Muscle layer of duodenum (tissue), 2 donors: Measurements from ENCODE around the gene TCF7L1.

Experiments
- H3K27ac ChIP-seq: one replicate; pipeline ENCODE4 v1.7.0; 2013; ENCODE audit warnings: mild to moderate bottlenecking, low read length
- H3K27me3 ChIP-seq: one replicate; pipeline ENCODE4 v1.7.0; 2013; ENCODE audit warnings: low read depth, mild to moderate bottlenecking, control low read depth, low read length
- H3K36me3 ChIP-seq, 2 donors: one replicate each; pipeline ENCODE4 v1.7.0; 2013; ENCODE audit warnings: low read length in 2 of 2, control low read depth in 1 of 2, mild to moderate bottlenecking in 1 of 2; ENCODE audit not compliant: insufficient read depth in 2 of 2, control insufficient read depth in 1 of 2
- H3K4me1 ChIP-seq, 2 donors: one replicate each; pipeline ENCODE4 v1.7.0; 2013; ENCODE audit warnings: low read length in 2 of 2, mild to moderate bottlenecking in 2 of 2, control low read depth in 1 of 2, moderate library complexity in 1 of 2; ENCODE audit not compliant: insufficient read depth in 2 of 2, control insufficient read depth in 1 of 2
- H3K4me3 ChIP-seq, 2 donors: one replicate each; pipeline ENCODE4 v1.7.0; 2013; ENCODE audit warnings: low read length in 2 of 2, low read depth in 1 of 2, mild to moderate bottlenecking in 1 of 2
- H3K9me3 ChIP-seq, 2 donors: one replicate each; pipeline ENCODE4 v1.7.0; 2013; ENCODE audit warnings: low read length in 2 of 2, control low read depth in 1 of 2, mild to moderate bottlenecking in 1 of 2; ENCODE audit not compliant: control insufficient read depth in 1 of 2
- donor health status: healthy.

The TCF7L1 gene

GRCh38 chr2:85213404-85213803 lies 80.2 kb downstream of the TCF7L1 start:
- no peaks in the 10 kb centered on the region for H3K36me3 ChIP-seq
- peaks cover 6 to 53% of the 10 kb centered on the region in 2 donors for H3K4me1 ChIP-seq
- H3K27ac ChIP-seq, result no peak overlapping the region
- no peaks in the 10 kb centered on the region for H3K27me3 ChIP-seq
- H3K9me3 ChIP-seq, result no peaks in the 10 kb centered on the region
- no peak overlapping the region for H3K4me3 ChIP-seq

DNA sequence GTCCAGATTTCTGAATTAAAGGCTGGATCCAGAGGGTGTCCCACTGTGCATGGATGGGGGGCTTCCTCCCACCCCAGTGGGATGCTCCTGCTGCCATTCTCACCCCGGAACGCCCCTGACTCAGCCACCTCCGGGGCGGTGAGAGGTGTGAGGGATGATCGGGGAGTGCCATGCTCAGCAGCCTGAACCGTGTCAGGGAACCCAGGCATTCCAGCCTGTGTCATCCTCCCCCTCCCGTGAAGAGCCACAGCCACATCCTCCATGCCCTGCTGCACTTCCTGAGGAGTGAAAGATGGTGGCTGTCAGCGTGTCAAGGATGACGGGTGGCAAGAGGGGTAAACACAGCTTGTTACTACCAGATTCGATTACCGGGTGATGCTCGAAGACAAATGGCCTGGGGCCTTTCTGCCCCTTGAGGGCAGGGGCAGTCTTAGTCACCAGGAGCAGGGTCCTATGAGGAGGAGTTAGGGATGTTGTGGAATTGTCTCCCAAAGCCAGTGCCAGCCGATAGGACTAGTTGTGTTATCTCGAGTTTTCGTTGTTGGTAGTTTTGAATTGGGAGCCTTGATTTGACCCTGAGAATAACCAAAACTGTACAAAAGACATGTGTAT lies 80.8 kb downstream of the TCF7L1 start:
- Histone ChIP-seq H3K4me3 (no peak overlapping the region), H3K4me1 (peaks cover 6 to 53% of the 10 kb centered on the region in 2 donors), H3K27ac (no peak overlapping the region), H3K9me3 (no peaks in the 10 kb centered on the region), H3K27me3 (no peaks in the 10 kb centered on the region), H3K36me3 (no peaks in the 10 kb centered on the region)

GRCh38 chr2:85215081-85215447 lies 81.9 kb downstream of the TCF7L1 start:
- no peak overlapping the region for H3K27ac ChIP-seq

DNA sequence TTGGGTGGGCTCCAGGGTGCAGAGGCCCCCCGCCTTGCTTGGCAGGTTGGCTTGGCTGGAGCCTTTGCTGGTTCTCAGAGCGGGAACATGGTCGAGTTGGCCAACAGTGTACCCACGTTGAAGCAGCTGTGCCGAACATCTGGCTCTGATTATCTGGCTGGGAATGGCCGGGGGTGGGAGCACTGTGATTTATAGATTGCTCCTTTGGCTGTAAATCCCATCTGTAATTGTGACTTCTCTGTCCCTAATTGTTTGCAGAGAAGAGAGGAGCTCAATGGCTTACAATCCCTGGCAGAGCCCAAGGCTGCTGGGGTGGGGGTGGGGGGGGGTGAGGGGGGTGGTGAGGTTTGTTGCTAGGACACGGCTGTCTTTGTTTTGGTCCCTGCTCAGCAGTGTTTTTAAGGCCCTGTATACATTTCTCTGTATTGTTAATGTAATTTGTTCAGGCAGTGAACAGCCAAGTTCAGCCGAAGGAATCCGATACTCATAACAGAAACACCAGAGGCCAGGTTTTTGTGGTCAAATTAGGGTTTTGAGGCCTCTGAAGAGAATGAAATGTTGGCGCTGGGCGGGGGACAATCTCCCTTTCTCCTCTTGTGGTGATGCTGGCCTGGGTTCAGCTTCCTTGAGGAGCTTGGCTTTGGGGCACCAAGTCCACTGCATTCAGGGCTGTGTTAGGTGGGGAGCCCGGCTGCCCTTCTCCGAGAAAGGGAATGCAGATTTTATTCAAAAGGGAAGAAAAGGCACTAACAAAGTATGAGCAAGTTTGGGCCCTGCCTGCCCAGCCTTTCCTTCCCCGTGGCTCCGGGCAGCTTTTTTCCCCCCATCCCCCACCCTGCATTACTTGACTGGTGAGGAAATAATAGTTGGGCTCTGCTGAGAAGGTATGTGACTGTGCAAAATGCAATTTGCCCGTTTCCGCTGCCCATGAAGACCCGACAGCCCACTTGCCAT lies 82.5 kb downstream of the TCF7L1 start:
- peak overlapping the region; percentile 62 for H3K27ac ChIP-seq
- H3K4me1 ChIP-seq, result peaks cover 6 to 52% of the 10 kb centered on the region in 2 donors
- H3K36me3 ChIP-seq, result no peaks in the 10 kb centered on the region
- H3K9me3 ChIP-seq, result no peaks in the 10 kb centered on the region
- no peaks in the 10 kb centered on the region for H3K27me3 ChIP-seq
- peak overlapping the region in 1 of 2 donors; percentile 24 for H3K4me3 ChIP-seq

More at GRCh38 chr2:85215081-85215447, 81.9 kb downstream of the TCF7L1 start:
- peaks cover 6 to 53% of the 10 kb centered on the region in 2 donors for H3K4me1 ChIP-seq
- no peak overlapping the region for H3K4me3 ChIP-seq
- no peaks in the 10 kb centered on the region for H3K27me3 ChIP-seq
- H3K36me3 ChIP-seq, result no peaks in the 10 kb centered on the region
- H3K9me3 ChIP-seq, result no peaks in the 10 kb centered on the region

GRCh38 chr2:85216927-85217326 lies 83.7 kb downstream of the TCF7L1 start:
- no peaks in the 10 kb centered on the region for H3K9me3 ChIP-seq
- peaks cover 6 to 54% of the 10 kb centered on the region in 2 donors for H3K4me1 ChIP-seq
- no peak overlapping the region for H3K27ac ChIP-seq
- no peak overlapping the region for H3K4me3 ChIP-seq
- H3K36me3 ChIP-seq, result no peaks in the 10 kb centered on the region
- H3K27me3 ChIP-seq, result no peaks in the 10 kb centered on the region

DNA sequence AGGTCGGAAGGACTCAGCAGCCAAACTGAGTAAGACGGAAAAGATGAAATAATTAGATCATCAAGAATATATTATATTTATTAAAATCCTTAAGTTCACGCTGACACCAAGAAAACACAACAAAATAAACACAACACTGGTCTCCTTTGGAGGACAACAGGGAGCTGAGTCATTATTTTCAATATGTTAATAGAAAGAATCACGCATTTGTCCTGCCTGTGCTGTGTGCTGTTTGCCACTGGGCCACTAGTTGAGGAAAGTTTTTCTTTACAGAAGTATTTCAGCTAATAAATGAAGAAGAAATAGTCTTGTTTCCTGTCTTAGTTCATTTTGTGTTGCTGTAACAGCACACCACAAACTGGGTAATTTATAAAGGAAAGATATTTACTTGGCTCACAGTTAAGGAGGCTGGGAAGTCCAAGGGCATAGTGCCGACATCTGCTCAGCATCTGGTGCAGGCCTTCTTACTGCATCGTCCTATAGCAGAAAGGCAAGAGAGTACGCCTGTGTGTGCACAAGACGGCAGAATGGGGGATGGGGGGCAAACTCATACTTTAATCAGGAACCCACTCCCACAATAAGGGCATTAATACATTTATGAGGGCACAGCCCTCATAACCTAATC lies 88.0 kb downstream of the TCF7L1 start:
- Histone ChIP-seq H3K27ac (no peak overlapping the region), H3K4me3 (no peak overlapping the region), H3K4me1 (peaks cover 0 to 25% of the 10 kb centered on the region in 2 donors), H3K27me3 (no peaks in the 10 kb centered on the region), H3K9me3 (no peaks in the 10 kb centered on the region), H3K36me3 (no peaks in the 10 kb centered on the region)

DNA sequence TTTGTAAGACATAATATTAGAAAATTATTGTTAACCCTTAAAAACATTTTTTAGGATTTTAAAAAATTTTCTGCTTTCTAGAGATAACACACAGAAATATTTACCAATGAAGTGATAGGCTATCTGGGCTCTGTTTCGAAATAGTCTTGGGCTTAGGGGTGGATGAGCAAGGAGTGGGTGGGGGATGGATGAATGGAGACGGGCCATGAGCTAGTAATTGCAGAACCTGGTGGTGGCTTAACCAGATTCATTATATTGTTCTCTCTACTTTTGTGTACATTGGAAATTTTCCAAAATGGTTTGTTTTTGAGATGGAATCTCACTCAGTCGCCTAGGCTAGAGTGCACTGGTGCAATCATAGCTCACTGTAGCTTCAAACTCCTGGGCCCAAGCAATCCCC lies 89.6 kb downstream of the TCF7L1 start:
- Histone ChIP-seq H3K4me1 (peaks cover 0 to 17% of the 10 kb centered on the region in 2 donors), H3K36me3 (no peaks in the 10 kb centered on the region), H3K27ac (no peak overlapping the region)

GRCh38 chr2:85226783-85227182 lies 93.6 kb downstream of the TCF7L1 start:
- no peaks in the 10 kb centered on the region for H3K9me3 ChIP-seq
- H3K27me3 ChIP-seq, result no peaks in the 10 kb centered on the region
- no peak overlapping the region for H3K4me3 ChIP-seq
- H3K4me1 ChIP-seq, result peaks cover 0 to 11% of the 10 kb centered on the region in 2 donors
- no peaks in the 10 kb centered on the region for H3K36me3 ChIP-seq
- no peak overlapping the region for H3K27ac ChIP-seq

More for the DNA sequence above, 89.6 kb downstream of the TCF7L1 start:
- Histone ChIP-seq H3K9me3 (no peaks in the 10 kb centered on the region), H3K27me3 (no peaks in the 10 kb centered on the region), H3K4me3 (no peak overlapping the region)

- Histone ChIP-seq H3K4me3 (no peak overlapping the region), H3K4me1 (peaks cover 0 to 15% of the 10 kb centered on the region in 2 donors), H3K36me3 (no peaks in the 10 kb centered on the region), H3K27me3 (no peaks in the 10 kb centered on the region), H3K9me3 (no peaks in the 10 kb centered on the region), H3K27ac (no peak overlapping the region)
These were observed 97.7 kb downstream of the TCF7L1 start for GRCh38 chr2:85230679-85231467.

GRCh38 chr2:85231468-85231805 lies 98.2 kb downstream of the TCF7L1 start:
- H3K36me3 ChIP-seq, result no peaks in the 10 kb centered on the region
- H3K4me3 ChIP-seq, result no peak overlapping the region
- H3K27me3 ChIP-seq, result no peaks in the 10 kb centered on the region
- no peaks in the 10 kb centered on the region for H3K9me3 ChIP-seq
- H3K4me1 ChIP-seq, result peaks cover 0 to 15% of the 10 kb centered on the region in 2 donors
- no peak overlapping the region for H3K27ac ChIP-seq

GRCh38 chr2:85231952-85232351 lies 98.8 kb downstream of the TCF7L1 start:
- Histone ChIP-seq H3K36me3 (no peaks in the 10 kb centered on the region), H3K27ac (no peak overlapping the region), H3K27me3 (no peaks in the 10 kb centered on the region), H3K4me1 (peaks cover 0 to 15% of the 10 kb centered on the region in 2 donors), H3K9me3 (no peaks in the 10 kb centered on the region), H3K4me3 (no peak overlapping the region)
